ENCODE results near the gene EIF2AK3. TPM values are rescaled to one million over a fixed set of nuclear protein-coding genes. Genes with fewer than 3 reads are reported as not detected.

The EIF2AK3 gene
- total RNA-seq, 2 donors from 2014 or later, result 10.2 to 13.4 TPM

DNA sequence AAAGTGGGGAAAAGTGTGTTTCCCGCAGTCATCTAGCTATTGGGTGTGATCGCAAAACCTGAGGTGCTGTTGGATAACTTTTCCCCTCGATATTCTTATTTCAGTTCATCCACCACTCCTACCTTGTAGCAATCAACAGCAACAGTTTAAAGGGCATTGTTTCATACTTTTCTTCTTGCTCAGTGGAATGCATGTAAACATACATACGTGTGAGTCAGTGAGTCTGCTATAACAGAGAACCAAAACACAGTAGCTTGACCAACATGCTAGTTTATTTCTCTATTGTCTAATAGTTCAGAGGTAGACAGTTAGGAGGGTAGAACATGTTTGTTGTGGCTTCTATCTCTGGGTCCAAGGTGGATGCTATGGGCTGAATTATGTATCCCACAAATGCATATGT lies 97.2 kb downstream of the EIF2AK3 start:
- Histone ChIP-seq H3K36me3 (no peaks in the 10 kb centered on the region), H3K27ac (no peak overlapping the region), H3K27me3 (no peaks in the 10 kb centered on the region), H3K4me1 (no peaks in the 10 kb centered on the region), H3K9me3 (no peaks in the 10 kb centered on the region), H3K4me3 (no peak overlapping the region)
- no peak for DNase-seq (ENCODE audit: low spot score)
- no peak for TF ChIP-seq CTCF (IDR thresholded peaks at IDR 0.05)

GRCh38 chr2:88521445-88522073 lies 105.7 kb downstream of the EIF2AK3 start:
- no peak for DNase-seq (ENCODE audit: low spot score)
- no peak for TF ChIP-seq CTCF (IDR thresholded peaks at IDR 0.05)
- no peaks in the 10 kb centered on the region for H3K27me3 ChIP-seq

GRCh38 chr2:88517759-88518201 lies 109.5 kb downstream of the EIF2AK3 start:
- Histone ChIP-seq H3K4me3 (no peak overlapping the region), H3K27ac (no peak overlapping the region), H3K9me3 (peaks cover 0 to 10% of the 10 kb centered on the region in 2 donors), H3K27me3 (no peaks in the 10 kb centered on the region), H3K36me3 (no peaks in the 10 kb centered on the region), H3K4me1 (no peaks in the 10 kb centered on the region)
- DNase-seq (ENCODE audit: low spot score), result no peak
- TF ChIP-seq CTCF (IDR thresholded peaks at IDR 0.05), result no peak

More at GRCh38 chr2:88521445-88522073, 105.7 kb downstream of the EIF2AK3 start:
- no peaks in the 10 kb centered on the region for H3K4me1 ChIP-seq
- no peaks in the 10 kb centered on the region for H3K36me3 ChIP-seq
- H3K27ac ChIP-seq, result no peak overlapping the region
- no peak overlapping the region for H3K4me3 ChIP-seq
- no peaks in the 10 kb centered on the region for H3K9me3 ChIP-seq

Other genes starting within 250 kb of the EIF2AK3 start
- not detected for gene FOXI3, start 174.8 kb downstream of the EIF2AK3 start, total RNA-seq
- gene RPIA, start 64.2 kb upstream of the EIF2AK3 start, total RNA-seq, result 1 to 10 TPM; 4.2 to 5.1 TPM